IMR-90 (cell line): ENCODE data around the gene RFX1. TPM values are rescaled to one million over a fixed set of nuclear protein-coding genes. Genes with fewer than 3 reads are reported as not detected.

ENCODE experiments used
- ATAC-seq: fragments of 200-7000 bp; cut with Tn5 transposase; 2 replicates; pipeline ENCODE4 v1.9.1; 2020; ENCODE audit warnings: low read depth, mild to moderate bottlenecking, moderate library complexity
- BruUV-seq: library from RNA; stranded (reverse); fragments of 400-500 nt; replicated peaks from 2 replicates; lab custom pipeline; 2021; lab: Mats Ljungman, UMichigan
- CTCF ChIA-PET: fragments of 300-600 bp; formaldehyde crosslinking; extraction: SDS; loops from one replicate; lab custom pipeline; 2021; ENCODE audit warnings: antibody characterized with exemption; lab: Yijun Ruan, JAX
- POLR2A ChIA-PET: fragments of 300-600 bp; sonication (Branson Sonifier 250); formaldehyde crosslinking; loops from one replicate; lab custom pipeline; 2022; ENCODE audit warnings: antibody characterized with exemption; ENCODE audit not compliant: unreplicated experiment; lab: Charles Lee
- DNase-seq: peaks from one replicate; pipeline ENCODE4 v3.0.0; 2013
- H2AFZ ChIP-seq: replicated peaks from 2 replicates; pipeline ENCODE3; 2013; ENCODE audit warnings: low read length, mild to moderate bottlenecking; ENCODE audit not compliant: poor library complexity
- H2AK5ac ChIP-seq: 2 replicates; pipeline ENCODE4 v1.6.1; 2013; ENCODE audit warnings: low read depth, low read length, inconsistent platforms
- H2AK9ac ChIP-seq: replicated peaks from 2 replicates; pipeline ENCODE3; 2013; ENCODE audit warnings: mild to moderate bottlenecking, low read depth, low read length, moderate library complexity; ENCODE audit not compliant: poor library complexity
- H2BK120ac ChIP-seq: 2 replicates; pipeline ENCODE4 v1.6.1; 2013; ENCODE audit warnings: low read depth, low read length, inconsistent platforms
- H2BK15ac ChIP-seq: 3 replicates; pipeline ENCODE4 v1.6.1; 2013; ENCODE audit warnings: low read depth, low read length, inconsistent platforms
- H2BK20ac ChIP-seq: 2 replicates; pipeline ENCODE4 v1.6.1; 2013; ENCODE audit warnings: low read depth, mild to moderate bottlenecking, inconsistent platforms, low read length, moderate library complexity
- H2BK5ac ChIP-seq: 2 replicates; pipeline ENCODE4 v1.6.1; 2013; ENCODE audit warnings: mild to moderate bottlenecking, low read depth, low read length, inconsistent platforms; ENCODE audit not compliant: poor library complexity, severe bottlenecking
- H3K14ac ChIP-seq: replicated peaks from 2 replicates; pipeline ENCODE4 v1.6.1; 2013; ENCODE audit warnings: low read depth, low read length, inconsistent platforms
- H3K18ac ChIP-seq: 2 replicates; pipeline ENCODE4 v1.6.1; 2013; ENCODE audit warnings: low read depth, low read length, control low read depth
- H3K23ac ChIP-seq: 2 replicates; pipeline ENCODE4 v1.6.1; 2013; ENCODE audit warnings: low read depth, low read length, inconsistent platforms
- H3K27ac ChIP-seq: 2 replicates; pipeline ENCODE4 v1.5.1; 2013; ENCODE audit warnings: mild to moderate bottlenecking, control low read depth, low read length; ENCODE audit not compliant: insufficient read depth
- H3K27me3 ChIP-seq: 2 replicates; pipeline ENCODE4 v1.6.1; 2013; ENCODE audit warnings: low read length; ENCODE audit not compliant: control insufficient read depth, insufficient read depth
- H3K36me3 ChIP-seq: 2 replicates; pipeline ENCODE4 v1.6.1; 2013; ENCODE audit warnings: low read length, mixed read lengths; ENCODE audit not compliant: control insufficient read depth, insufficient read depth
- H3K4ac ChIP-seq: 2 replicates; pipeline ENCODE4 v1.6.1; 2013; ENCODE audit warnings: low read depth, low read length, inconsistent platforms
- H3K4me1 ChIP-seq: 2 replicates; pipeline ENCODE4 v1.6.1; 2013; ENCODE audit warnings: low read length, mixed read lengths; ENCODE audit not compliant: control insufficient read depth, insufficient read depth
- H3K4me2 ChIP-seq: 2 replicates; pipeline ENCODE4 v1.6.1; 2013; ENCODE audit warnings: low read depth, mild to moderate bottlenecking, control low read depth, low read length, moderate library complexity
- H3K4me3 ChIP-seq: 2 replicates; pipeline ENCODE4 v1.5.1; 2013; ENCODE audit warnings: low read depth, mild to moderate bottlenecking, control low read depth, low read length, moderate library complexity; ENCODE audit not compliant: insufficient read depth
- H3K56ac ChIP-seq: 2 replicates; pipeline ENCODE4 v1.6.1; 2013; ENCODE audit warnings: low read length, inconsistent platforms; ENCODE audit not compliant: insufficient read depth; ENCODE audit errors: extremely low read depth
- H3K79me1 ChIP-seq, 2 experiments: 2 replicates each; pipeline ENCODE4 v1.6.1; 2013; ENCODE audit warnings: low read length in 2 of 2, inconsistent platforms in 1 of 2, low read depth in 1 of 2
- H3K9ac ChIP-seq: 2 replicates; pipeline ENCODE4 v1.6.1; 2013; ENCODE audit warnings: low read depth, low read length, control low read depth
- H3K9me1 ChIP-seq: 2 replicates; pipeline ENCODE4 v1.6.1; 2013; ENCODE audit warnings: low read length, inconsistent platforms; ENCODE audit not compliant: insufficient read depth
- H3K9me3 ChIP-seq: 2 replicates; pipeline ENCODE4 v1.6.1; 2013; ENCODE audit warnings: low read length; ENCODE audit not compliant: control insufficient read depth, insufficient read depth
- H4K20me1 ChIP-seq: 2 replicates; pipeline ENCODE4 v1.6.1; 2013; ENCODE audit warnings: low read length, inconsistent platforms; ENCODE audit not compliant: insufficient read depth
- H4K5ac ChIP-seq: 2 replicates; pipeline ENCODE4 v1.6.1; 2013; ENCODE audit warnings: mild to moderate bottlenecking, low read depth, low read length, control low read depth
- H4K8ac ChIP-seq, 2 experiments: 2 replicates each; pipeline ENCODE4 v1.6.1; 2013; ENCODE audit warnings: low read depth in 2 of 2, low read length in 2 of 2, control low read depth in 1 of 2, inconsistent platforms in 1 of 2
- H4K91ac ChIP-seq: 2 replicates; pipeline ENCODE4 v1.6.1; 2013; ENCODE audit warnings: low read depth, low read length, inconsistent platforms; ENCODE audit not compliant: insufficient read depth
- BHLHE40 ChIP-seq: fragments of 150-350 bp; IDR thresholded peaks from 2 replicates; pipeline ENCODE4 v1.6.1; 2016; ENCODE audit warnings: mild to moderate bottlenecking, low read depth, low read length
- CTCF ChIP-seq: conservative IDR thresholded peaks from 2 replicates; pipeline ENCODE4 v1.5.1; 2012; ENCODE audit warnings: mild to moderate bottlenecking, low read depth, low read length, improper control_type of control experiment
- FOS ChIP-seq: fragments of 150-350 bp; IDR thresholded peaks from 2 replicates; pipeline ENCODE4 v1.6.1; 2016; ENCODE audit warnings: low read depth, low read length
- NFE2L2 ChIP-seq: fragments of 150-350 bp; IDR thresholded peaks from 2 replicates; pipeline ENCODE4 v1.6.1; 2016; ENCODE audit warnings: low read depth, mild to moderate bottlenecking, low read length
- RAD21 ChIP-seq: IDR thresholded peaks from 2 replicates; pipeline ENCODE4 v1.6.1; 2012; ENCODE audit warnings: low read length, improper control_type of control experiment
- WGBS, 2 experiments: methylation state at CpG; one replicate each; pipeline versions ENCODE4 v1.1.5 to v1.1.7; 2013; ENCODE audit warnings: missing lambda C conversion rate in 2 of 2; ENCODE audit not compliant: insufficient read length in 1 of 2; ENCODE audit errors: extremely low coverage in 2 of 2; 5-methylcytosine and 5-hydroxymethylcytosine counted together
- dilution Hi-C: fragments of 300-500 bp; cut with HindIII; formaldehyde crosslinking; loops from one replicate; pipeline ENCODE4 v1.14.3; 2018; ENCODE audit warnings: low sequenced_read_pairs; ENCODE audit not compliant: unreplicated experiment
- in situ Hi-C: fragments of 300-500 bp; cut with MboI; formaldehyde crosslinking; loops from 3 replicates; pipeline ENCODE4 v1.14.3; 2019; ENCODE audit warnings: low sequenced_read_pairs, inconsistent platforms, mixed read lengths
- intact Hi-C: fragments of 100-400 bp; cut with micrococcal nuclease; formaldehyde crosslinking; loops from 2 replicates; pipeline ENCODE4 v1.10.0; 2022
- polyA plus RNA-seq, 3 experiments: library from polyadenylated mRNA; depleted of rRNA; stranded (reverse); fragments of >200 nt; gene quantifications; 2 replicates each; pipeline ENCODE4 v1.2.3, GENCODE V29; 2012; ENCODE audit warnings: low replicate concordance in 1 of 3
- total RNA-seq: library from RNA; depleted of rRNA; stranded (reverse); fragments of >200 nt; gene quantifications from 2 replicates; pipeline ENCODE4 v1.2.3, GENCODE V29; 2012

The RFX1 gene
- total and polyA plus RNA-seq, 2 of the 4 experiments (the other 2 are of a cell fraction): 0.36 to 3.1 TPM

DNA sequence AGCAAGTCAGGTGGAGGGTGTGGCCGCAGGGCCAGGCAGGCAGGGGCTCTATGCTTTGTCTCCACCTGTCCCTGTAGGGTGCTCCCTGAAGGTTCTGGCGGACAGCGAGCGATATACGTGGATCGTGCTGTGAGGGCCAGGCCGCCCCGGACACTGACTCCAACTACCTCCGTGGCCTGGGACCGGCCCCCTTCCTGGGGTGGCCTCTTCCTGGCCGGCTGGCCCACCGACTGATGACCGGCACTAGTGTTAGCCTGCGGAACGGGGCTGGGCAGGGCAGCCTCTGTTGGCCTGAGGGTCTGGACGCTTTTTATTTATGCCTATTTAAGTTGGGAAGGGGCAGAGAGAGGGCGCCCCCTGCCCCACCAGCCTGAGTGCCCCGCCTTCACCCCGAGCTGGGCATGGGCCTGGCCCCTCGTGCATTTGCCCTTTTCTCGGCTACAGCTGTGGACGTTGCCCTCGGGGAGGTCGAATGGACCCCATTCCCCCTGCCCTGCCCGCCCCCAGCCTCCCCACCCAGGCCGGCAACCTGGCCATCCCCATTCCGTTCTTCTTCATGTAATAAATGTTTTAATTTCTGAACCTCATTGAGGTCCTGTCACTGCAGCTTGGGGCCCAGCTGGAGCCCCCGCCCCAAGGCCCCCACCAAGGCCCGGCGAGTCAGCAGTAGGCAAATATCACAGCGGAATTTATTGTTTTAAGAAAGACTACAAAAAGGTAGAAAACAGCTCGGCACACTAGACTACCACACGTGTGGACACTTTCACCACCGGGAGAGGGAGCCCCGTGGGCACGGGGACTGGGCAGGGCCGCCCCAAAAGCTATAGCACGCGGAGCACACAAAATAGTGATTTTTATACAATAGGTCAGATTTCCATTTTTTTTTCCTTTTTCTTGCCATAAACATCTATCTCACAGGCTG lies 45.0 kb downstream of the RFX1 start (continued):
- TF ChIP-seq BHLHE40 (no peak), NFE2L2 (no peak)

- POLR2A ChIA-PET: interaction anchor here (0.6 kb wide), 1 partner anchor 204 kb away, joined by 5 read pairs; no protein-coding TSS in a partner anchor
- CTCF ChIA-PET: no interaction called here
- no peak overlapping the region for H2BK5ac ChIP-seq
Measured at GRCh38 chr19:13959962-13960862, 45.9 kb downstream of the RFX1 start.

More at GRCh38 chr19:13959962-13960862, 45.9 kb downstream of the RFX1 start:
- H2BK20ac ChIP-seq: no peak overlapping the region
- H3K4me3 ChIP-seq: no peak overlapping the region
- TF ChIP-seq RAD21 (0 out of 2 replicates have a peak, but pooled peaks have one; percentile 6), FOS (no peak), CTCF (peak; percentile 29; the same call in 1 of the 2 replicates)
- 98% methylated on average over 19 of the region's 27 CpGs; no CpG with 5 or more reads in 1 of the 2 experiments for WGBS, 2 experiments
- peak overlapping the region; percentile 37 for H2AK9ac ChIP-seq
- no peak overlapping the region for H4K91ac ChIP-seq
- intact Hi-C loops: no loop called here
- no peak for ATAC-seq
- no peak for DNase-seq
- dilution Hi-C loops: no loop called here
- H2AK5ac ChIP-seq: no peak overlapping the region
- no peaks in the 10 kb centered on the region for H3K9me3 ChIP-seq
- in situ Hi-C loops: no loop called here
- H3K18ac ChIP-seq: no peak overlapping the region
- no peak overlapping the region for H3K56ac ChIP-seq
- H4K20me1 ChIP-seq: peaks cover 7% of the 10 kb centered on the region
- no peak overlapping the region for H2BK15ac ChIP-seq
- H3K36me3 ChIP-seq: peaks cover 48% of the 10 kb centered on the region
- H3K4me2 ChIP-seq: no peak overlapping the region
- no peak overlapping the region for H4K8ac ChIP-seq
- no peaks in the 10 kb centered on the region for H3K27me3 ChIP-seq
- no peak overlapping the region for H4K5ac ChIP-seq
- no peak overlapping the region for H3K4ac ChIP-seq
- H3K27ac ChIP-seq: no peak overlapping the region
- no TSS peak for BruUV-seq
- H3K9ac ChIP-seq: no peak overlapping the region
- H3K79me1 ChIP-seq: peaks cover 0 to 13% of the 10 kb centered on the region in 2 experiments; a peak in 2 of 4 replicates
- H3K9me1 ChIP-seq: no peaks in the 10 kb centered on the region
- H3K23ac ChIP-seq: no peak overlapping the region
- H3K4me1 ChIP-seq: peaks cover 9% of the 10 kb centered on the region
- H3K14ac ChIP-seq: no peak overlapping the region
- H2AFZ ChIP-seq: no peak overlapping the region
- H2BK120ac ChIP-seq: no peak overlapping the region
